Neural progenitor cell (in vitro differentiated cells): Measurements from ENCODE around the gene RBM33.

Source experiments
- CTCF ChIP-seq: fragments of 200-600 bp; sonication (generic); IDR thresholded peaks from 2 replicates; pipeline ENCODE4 v1.5.1; 2017; ENCODE audit warnings: antibody characterized with exemption, mild to moderate bottlenecking
- EZH2 ChIP-seq: fragments of 200-600 bp; sonication (generic); IDR thresholded peaks from 2 replicates; pipeline ENCODE4 v1.6.1; 2017; ENCODE audit warnings: antibody characterized with exemption, mild to moderate bottlenecking, moderate library complexity

GRCh38 chr7:155819186-155819585 is 174.7 kb downstream of the RBM33 start:
- TF ChIP-seq CTCF (no peak), EZH2 (no peak)
